K562 (cell line): Measurements from ENCODE around the gene PCDHB16. TPM values are rescaled to one million over a fixed set of nuclear protein-coding genes. Genes with fewer than 3 reads are reported as not detected.
A peak's percentile ranks its signal among the peaks of the same experiment; 100 is the strongest.
"Not testable (repeated sequence)": the region's sequence is repeated elsewhere in the genome, so short reads cannot be mapped to it uniquely, and the experiment has no call there.

Experiments used
- ATAC-seq: fragments of 200-7000 bp; cut with Tn5 transposase; 3 replicates; pipeline ENCODE4 v1.9.1; 2020; ENCODE audit warnings: moderate library complexity
- BruUV-seq: library from RNA; stranded (reverse); fragments of 400-500 nt; replicated peaks from 2 replicates; lab custom pipeline; 2021; lab: Mats Ljungman, UMichigan
- CTCF ChIA-PET: fragments of 300-600 bp; formaldehyde crosslinking; extraction: SDS; loops from one replicate; lab custom pipeline; 2021; ENCODE audit warnings: low intra/inter-chr PET ratio; lab: Yijun Ruan, JAX
- POLR2A ChIA-PET: fragments of 300-600, 350-650 bp; sonication (Branson Sonifier 250); formaldehyde crosslinking; extraction: SDS; loops from one replicate; lab custom pipeline; 2021; ENCODE audit warnings: antibody characterized with exemption, inconsistent platforms; lab: Yijun Ruan, JAX
- DNase-seq, 4 experiments: peaks; one replicate each; pipeline versions ENCODE4 v3.0.0 to v3.0.0-alpha.2; 2011 to 2018; ENCODE audit warnings: low spot score in 3 of 4, mixed read lengths in 3 of 4; ENCODE audit errors: extremely low read depth in 1 of 4
- FAIRE-seq: peaks from 2 replicates; lab custom pipeline; 2011; peaks lifted over from hg19 to GRCh38; lab: Jason Lieb, UNC
- H2AFZ ChIP-seq: 2 replicates; pipeline ENCODE4 v1.6.0; 2011; ENCODE audit warnings: low read depth, low read length, control low read depth, inconsistent platforms
- H3K27ac ChIP-seq: fragments of 200-600 bp; 3 replicates; pipeline ENCODE4 v1.8.0; 2011; ENCODE audit warnings: low read depth, mild to moderate bottlenecking, control low read depth, inconsistent platforms, low read length, moderate library complexity, mixed read lengths; ENCODE audit errors: extremely low read depth
- H3K27me3 ChIP-seq, 2 experiments: fragments of 300-600 bp in 1 of 2; 2 replicates in 1 of 2; 3 replicates in 1 of 2; pipeline versions ENCODE4 v1.6.0 to v1.8.0; 2011; ENCODE audit warnings: inconsistent platforms in 2 of 2, low read length in 2 of 2, mild to moderate bottlenecking in 1 of 2, mixed read lengths in 1 of 2, moderate library complexity in 1 of 2; ENCODE audit not compliant: control insufficient read depth in 2 of 2, insufficient read depth in 2 of 2
- H3K36me3 ChIP-seq: fragments of 300-600 bp; 3 replicates; pipeline ENCODE4 v1.8.0; 2011; ENCODE audit warnings: mild to moderate bottlenecking, low read length, inconsistent platforms; ENCODE audit not compliant: control insufficient read depth, insufficient read depth
- H3K4me1 ChIP-seq, 2 experiments: fragments of 200-600 bp in 1 of 2; replicated peaks in 1 of 2; 2 replicates in 1 of 2; 3 replicates in 1 of 2; pipeline versions ENCODE4 v1.5.1 to v1.8.0; 2011; ENCODE audit warnings: inconsistent platforms in 2 of 2, low read length in 2 of 2, mild to moderate bottlenecking in 1 of 2, mixed read lengths in 1 of 2, moderate library complexity in 1 of 2; ENCODE audit not compliant: control insufficient read depth in 2 of 2, insufficient read depth in 2 of 2
- H3K4me2 ChIP-seq: 2 replicates; pipeline ENCODE4 v1.6.1; 2011; ENCODE audit warnings: low read length, control low read depth, inconsistent platforms, mixed read lengths; ENCODE audit not compliant: insufficient read depth
- H3K4me3 ChIP-seq: fragments of 200-600 bp; sonication (generic), shearing (Covaris generic); 2 replicates; pipeline ENCODE4 v1.5.1; 2016; ENCODE audit warnings: control low read depth, inconsistent platforms
- H3K79me2 ChIP-seq: fragments of 200-600 bp; 3 replicates; pipeline ENCODE4 v1.8.0; 2011; ENCODE audit warnings: low read length, inconsistent platforms; ENCODE audit not compliant: control insufficient read depth, insufficient read depth
- H3K9ac ChIP-seq, 2 experiments: 2 replicates each; pipeline versions ENCODE4 v1.6.0 to v1.6.1; 2011; ENCODE audit warnings: low read depth in 2 of 2, low read length in 2 of 2, control low read depth in 1 of 2, inconsistent platforms in 1 of 2, mild to moderate bottlenecking in 1 of 2, mixed read lengths in 1 of 2; ENCODE audit not compliant: insufficient read depth in 1 of 2
- H3K9me1 ChIP-seq: one replicate; pipeline ENCODE4 v1.6.0; 2011; ENCODE audit warnings: inconsistent platforms, mild to moderate bottlenecking, low read length, moderate library complexity; ENCODE audit not compliant: control insufficient read depth, insufficient read depth
- H3K9me3 ChIP-seq: replicated peaks from 2 replicates; pipeline ENCODE4 v1.5.1; 2011; ENCODE audit warnings: low read depth, low read length, inconsistent platforms; ENCODE audit not compliant: control insufficient read depth, insufficient read depth
- H4K20me1 ChIP-seq: replicated peaks from 2 replicates; pipeline ENCODE4 v1.6.1; 2011; ENCODE audit warnings: low read length, inconsistent platforms, mixed read lengths; ENCODE audit not compliant: control insufficient read depth, insufficient read depth
- CTCF ChIP-seq, 3 experiments: IDR thresholded peaks in 2 of 3; conservative IDR thresholded peaks in 1 of 3; 2 replicates each; pipeline ENCODE4 v1.5.1; 2011 to 2012; ENCODE audit warnings: low read length in 3 of 3, mild to moderate bottlenecking in 3 of 3, control low read depth in 2 of 3, improper control_type of control experiment in 1 of 3, inconsistent platforms in 1 of 3, low read depth in 1 of 3, mixed read lengths in 1 of 3, moderate library complexity in 1 of 3; ENCODE audit not compliant: insufficient read depth in 2 of 3
- DACH1 ChIP-seq: fragments of 450-650 bp; IDR thresholded peaks from 2 replicates; pipeline ENCODE4 v1.6.1; 2018; ENCODE audit not compliant: partially characterized antibody
- WGBS: fragments of 100-300 bp; shearing (Covaris generic); methylation state at CpG from one replicate; pipeline ENCODE4 v1.1.6; 2016; ENCODE audit warnings: low coverage, mixed read lengths; ENCODE audit not compliant: insufficient coverage; ENCODE audit errors: missing lambda C conversion rate; 5-methylcytosine and 5-hydroxymethylcytosine counted together
- in situ Hi-C: fragments of 300-500 bp; cut with MboI; formaldehyde crosslinking; loops from 4 replicates; pipeline ENCODE4 v1.15.0; 2018; ENCODE audit warnings: inconsistent platforms, mixed read lengths
- intact Hi-C: fragments of 100-400 bp; cut with micrococcal nuclease; formaldehyde crosslinking; loops from 2 replicates; pipeline ENCODE4 v1.14.2; 2022
- polyA plus RNA-seq, 8 experiments: library from polyadenylated mRNA; depleted of rRNA in 4 of 8; stranded (reverse) in 5 of 8; unstranded in 3 of 8; fragments of >200 nt; fragmentation: Nextera tagmentation in 2 of 8; fragmentation: Illumina TruSeq in 1 of 8; extraction: Ambion mirVana in 2 of 8; extraction: Trizol in 1 of 8; gene quantifications; 2 replicates each; pipeline versions ENCODE4 v1.2.1 to v1.2.3, GENCODE V29; 2011 to 2014; ENCODE audit warnings: inconsistent platforms in 1 of 8, missing spikeins in 1 of 8
- total RNA-seq, 7 experiments: library from RNA; depleted of rRNA in 6 of 7; stranded (reverse); fragments of >200 nt in 6 of 7; fragmentation: Illumina TruSeq in 2 of 7; extraction: Trizol in 2 of 7; gene quantifications; 2 replicates each; pipeline versions ENCODE4 v1.2.1 to v1.2.3, GENCODE V29; 2011 to 2021; ENCODE audit warnings: low replicate concordance in 1 of 7

Gene PCDHB16
- total and polyA plus RNA-seq, 9 of the 15 experiments (the other 6 are each of a cell fraction or from before 2014, with no cell fraction given), result not detected

GRCh38 chr5:141216035-141216434, 33.8 kb downstream of the PCDHB16 start:
- H3K9me1 ChIP-seq, H3K79me2 ChIP-seq, BruUV-seq, FAIRE-seq, ATAC-seq, H3K9ac ChIP-seq, H3K4me1 ChIP-seq, H3K4me2 ChIP-seq, POLR2A ChIA-PET, CTCF ChIA-PET, DNase-seq, H3K4me3 ChIP-seq, H3K27ac ChIP-seq, H3K9me3 ChIP-seq, H2AFZ ChIP-seq, H3K27me3 ChIP-seq, H3K36me3 ChIP-seq, H4K20me1 ChIP-seq: not testable (repeated sequence)
- intact Hi-C loops (loop anchor here (10.0 kb wide), 1 partner anchor 109 kb away; the partner anchor contains the start of gene TAF7), in situ Hi-C loops (loop anchor here (25.0 kb wide), 1 partner anchor 921 kb away; no protein-coding TSS in a partner anchor)
- 4% methylated on average over 11 of the region's 26 CpGs for WGBS

GRCh38 chr5:141223112-141223783, 41.1 kb downstream of the PCDHB16 start, which contains the start of gene PCDHB14:
Gene PCDHB14 (plus strand): TSS chr5:141223343. CDS start chr5:141223506, 163 bp downstream.
- H3K27ac ChIP-seq, result no peak within 1 kb of the TSS
- intact Hi-C loops (loop anchor here (1.0 kb wide), 1 partner anchor 341 kb away; no protein-coding TSS in a partner anchor), in situ Hi-C loops (loop anchor here (25.0 kb wide), 1 partner anchor 914 kb away; no protein-coding TSS in a partner anchor)
- DNase-seq (peak in 3 of 4 experiments; percentile 8 to 30 (median 18)), FAIRE-seq (peak; percentile 77), ATAC-seq (peak; percentile 77)
- no peaks in the 10 kb centered on the region for H3K9me3 ChIP-seq
- no peaks in the 10 kb centered on the region for H4K20me1 ChIP-seq
- no peaks in the 10 kb centered on the region for H3K9me1 ChIP-seq
- under 1% methylated on average over 15 of the region's 15 CpGs for WGBS
- POLR2A ChIA-PET, result interaction anchor here (1.2 to 1.3 kb wide), 2 partner anchors 9 to 341 kb away, joined by 3 to 4 read pairs; no protein-coding TSS in a partner anchor
- H2AFZ ChIP-seq, result peak within 1 kb of the TSS; percentile 35; the same call in 1 of the 2 replicates
- H3K79me2 ChIP-seq, result no peaks in the 10 kb centered on the region
- H3K4me2 ChIP-seq, result no peak within 1 kb of the TSS; the same call in 1 of the 2 replicates
- H3K4me3 ChIP-seq, result no peak within 1 kb of the TSS
- H3K9ac ChIP-seq, result no peak within 1 kb of the TSS
- no TSS peak for BruUV-seq
- H3K27me3 ChIP-seq, result peaks cover 0 to 6% of the 10 kb centered on the region in 2 experiments; a peak in 2 of 5 replicates
- TF ChIP-seq DACH1 (no peak), CTCF (IDR thresholded peaks at IDR 0.05 in 2 of 3, conservative IDR thresholded peaks at IDR 0.05 in 1 of 3; ENCODE audit: insufficient read depth in 2 of 3, low read depth in 1 of 3, low read length in 3 of 3) (peak; percentile 34 to 64 (median 52); a peak in 5 of 6 replicates)
- TF ChIP-seq, all 486 proteins: peak for 1
- Histone ChIP-seq H3K36me3 (no peaks in the 10 kb centered on the region), H3K4me1 (no peaks in the 10 kb centered on the region)
- CTCF ChIA-PET, result interaction anchor here (0.7 to 1.2 kb wide), 3 partner anchors 115 to 842 kb away, joined by 3 to 6 read pairs (median 3); partner anchors contain the start of gene PCDHGA2

DNA sequence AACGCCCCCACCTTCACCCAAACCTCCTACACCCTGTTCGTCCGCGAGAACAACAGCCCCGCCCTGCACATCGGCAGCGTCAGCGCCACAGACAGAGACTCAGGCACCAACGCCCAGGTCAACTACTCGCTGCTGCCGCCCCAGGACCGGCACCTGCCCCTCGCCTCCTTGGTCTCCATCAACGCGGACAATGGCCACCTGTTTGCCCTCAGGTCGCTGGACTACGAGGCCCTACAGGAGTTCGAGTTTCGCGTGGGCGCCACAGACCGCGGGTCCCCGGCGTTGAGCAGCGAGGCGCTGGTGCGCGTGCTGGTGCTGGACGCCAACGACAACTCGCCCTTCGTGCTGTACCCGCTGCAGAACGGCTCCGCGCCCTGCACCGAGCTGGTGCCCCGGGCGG, 42.7 kb downstream of the PCDHB16 start:
- H3K4me1 ChIP-seq, intact Hi-C loops, H3K4me3 ChIP-seq, H3K4me2 ChIP-seq, FAIRE-seq, H3K36me3 ChIP-seq, ATAC-seq, H3K9ac ChIP-seq, H2AFZ ChIP-seq, H3K27ac ChIP-seq, CTCF ChIA-PET, POLR2A ChIA-PET, H3K9me1 ChIP-seq, DNase-seq, H3K9me3 ChIP-seq, H3K79me2 ChIP-seq, H3K27me3 ChIP-seq, BruUV-seq, H4K20me1 ChIP-seq: not testable (repeated sequence)
- 5% methylated on average over 10 of the region's 40 CpGs for WGBS
- in situ Hi-C loops, result loop anchor here (25.0 kb wide), 1 partner anchor 912 kb away; no protein-coding TSS in a partner anchor
